Fibroblast of the aortic adventitia (primary cell): ENCODE measurements around the gene NT5C. TPM values are rescaled to one million over a fixed set of nuclear protein-coding genes. Genes with fewer than 3 reads are reported as not detected.
"Not testable (repeated sequence)": the region's sequence is repeated elsewhere in the genome, so short reads cannot be mapped to it uniquely, and the experiment has no call there.

Source experiments
- DNase-seq: peaks from one replicate; pipeline ENCODE4 v3.0.0-alpha.2; 2010; ENCODE audit warnings: low read depth
- H3K4me3 ChIP-seq: 2 replicates; pipeline ENCODE4 v1.5.1; 2011; ENCODE audit warnings: low read depth, mild to moderate bottlenecking, control low read depth, low read length, moderate library complexity
- total RNA-seq: library from RNA; depleted of rRNA; stranded (reverse); fragments of >200 nt; gene quantifications from 2 replicates; pipeline ENCODE4 v1.2.3, GENCODE V29; 2012; ENCODE audit warnings: low replicate concordance
- TF ChIP-seq, protein P1 (sequence below): IDR thresholded peaks from 2 replicates; pipeline ENCODE4 v1.5.1; 2011; ENCODE audit warnings: mild to moderate bottlenecking, low read length, control low read depth, inconsistent platforms; ENCODE audit not compliant: insufficient read depth

Gene NT5C
- total RNA-seq, 1 donor, result 39.8 TPM

DNA sequence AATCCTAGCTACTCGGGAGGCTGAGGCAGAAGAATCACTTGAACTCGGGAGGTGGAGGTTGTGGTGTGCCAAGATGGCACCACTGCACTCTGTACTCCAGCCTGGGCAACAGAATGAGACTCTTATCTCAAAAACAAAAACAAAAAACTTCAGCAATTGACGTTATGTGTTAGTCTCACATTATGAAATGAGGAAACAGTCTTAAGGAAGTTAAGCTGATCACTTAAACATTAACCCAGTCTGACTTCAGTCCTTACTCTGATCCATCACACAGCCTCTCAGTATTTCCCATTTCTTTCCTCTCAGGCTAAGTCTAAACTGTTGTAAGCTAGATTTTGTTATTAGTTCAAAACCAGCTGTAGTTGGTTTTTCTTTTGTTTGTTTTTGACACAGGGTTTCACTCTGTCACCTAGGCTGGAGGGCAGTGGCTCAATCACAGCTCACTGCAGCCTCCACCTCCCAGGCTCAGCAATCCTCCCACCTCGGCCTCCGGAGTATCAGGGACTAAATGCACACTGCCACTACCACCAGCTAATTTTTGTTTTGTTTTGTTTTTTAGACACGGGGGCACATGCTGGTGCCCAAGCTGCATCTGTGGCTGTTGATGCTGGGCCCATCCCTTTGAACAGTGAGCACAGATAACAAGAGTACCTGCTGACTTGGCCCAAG is 16.5 kb upstream of the NT5C start:
- no peak overlapping the region for H3K4me3 ChIP-seq
- TF ChIP-seq, protein P1, sequence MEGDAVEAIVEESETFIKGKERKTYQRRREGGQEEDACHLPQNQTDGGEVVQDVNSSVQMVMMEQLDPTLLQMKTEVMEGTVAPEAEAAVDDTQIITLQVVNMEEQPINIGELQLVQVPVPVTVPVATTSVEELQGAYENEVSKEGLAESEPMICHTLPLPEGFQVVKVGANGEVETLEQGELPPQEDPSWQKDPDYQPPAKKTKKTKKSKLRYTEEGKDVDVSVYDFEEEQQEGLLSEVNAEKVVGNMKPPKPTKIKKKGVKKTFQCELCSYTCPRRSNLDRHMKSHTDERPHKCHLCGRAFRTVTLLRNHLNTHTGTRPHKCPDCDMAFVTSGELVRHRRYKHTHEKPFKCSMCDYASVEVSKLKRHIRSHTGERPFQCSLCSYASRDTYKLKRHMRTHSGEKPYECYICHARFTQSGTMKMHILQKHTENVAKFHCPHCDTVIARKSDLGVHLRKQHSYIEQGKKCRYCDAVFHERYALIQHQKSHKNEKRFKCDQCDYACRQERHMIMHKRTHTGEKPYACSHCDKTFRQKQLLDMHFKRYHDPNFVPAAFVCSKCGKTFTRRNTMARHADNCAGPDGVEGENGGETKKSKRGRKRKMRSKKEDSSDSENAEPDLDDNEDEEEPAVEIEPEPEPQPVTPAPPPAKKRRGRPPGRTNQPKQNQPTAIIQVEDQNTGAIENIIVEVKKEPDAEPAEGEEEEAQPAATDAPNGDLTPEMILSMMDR, result no peak
- DNase-seq, result no peak

DNA sequence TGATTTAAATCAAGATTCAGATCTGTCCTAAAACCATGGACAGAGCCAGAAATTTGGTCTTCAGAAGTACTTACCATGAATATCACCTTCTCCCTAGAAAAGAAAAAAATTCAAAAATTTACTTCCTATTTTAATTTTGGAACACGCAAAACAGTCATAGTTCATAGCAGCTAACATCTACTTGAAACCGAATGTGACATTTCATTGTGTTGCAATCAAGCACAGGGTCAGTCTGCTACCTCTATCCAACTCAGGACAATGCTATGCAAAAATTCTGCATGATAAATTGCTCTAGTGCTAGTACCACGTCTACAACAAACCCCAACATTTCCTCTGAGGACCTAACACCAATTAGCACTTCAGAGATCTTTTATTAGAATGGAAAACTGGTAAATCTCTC is 15.1 kb upstream of the NT5C start:
- TF ChIP-seq, protein P1, result no peak
- no peak overlapping the region for H3K4me3 ChIP-seq
- DNase-seq, result peak; percentile 26

DNA sequence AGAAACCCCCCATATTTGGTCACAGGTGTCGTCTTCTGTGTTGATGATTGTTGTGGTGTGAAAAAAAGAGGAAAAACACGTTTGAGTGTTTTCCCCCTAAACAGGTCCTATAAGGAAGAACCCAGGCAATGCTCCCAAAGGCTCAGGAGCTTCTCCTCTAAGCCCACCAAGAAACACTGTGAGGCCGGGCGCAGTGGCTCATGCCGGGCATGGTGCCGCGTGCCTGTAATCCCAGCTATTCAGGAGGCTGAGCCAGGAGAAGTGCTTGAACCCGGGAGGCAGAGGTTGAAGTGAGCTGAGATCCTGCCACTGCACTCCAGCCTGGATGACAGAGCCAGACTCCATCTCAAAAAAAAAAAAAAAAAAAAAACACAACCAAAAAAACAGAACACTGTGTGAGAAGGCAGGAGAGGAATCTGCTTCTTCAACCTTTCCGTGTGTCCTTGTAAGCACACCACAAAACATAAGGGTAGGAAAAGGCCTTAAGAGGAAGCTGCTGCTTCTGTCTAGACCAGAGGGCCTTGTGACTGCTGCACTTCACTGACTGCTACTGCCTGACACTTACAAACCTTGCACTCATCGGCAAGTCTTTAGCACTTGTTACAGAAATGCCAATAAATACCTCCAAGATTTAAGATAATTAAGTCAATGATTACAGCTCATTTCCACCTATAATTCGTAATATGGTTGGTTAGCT is 13.4 kb upstream of the NT5C start:
- no peak for DNase-seq
- TF ChIP-seq, protein P1, result no peak
- no peak overlapping the region for H3K4me3 ChIP-seq

DNA sequence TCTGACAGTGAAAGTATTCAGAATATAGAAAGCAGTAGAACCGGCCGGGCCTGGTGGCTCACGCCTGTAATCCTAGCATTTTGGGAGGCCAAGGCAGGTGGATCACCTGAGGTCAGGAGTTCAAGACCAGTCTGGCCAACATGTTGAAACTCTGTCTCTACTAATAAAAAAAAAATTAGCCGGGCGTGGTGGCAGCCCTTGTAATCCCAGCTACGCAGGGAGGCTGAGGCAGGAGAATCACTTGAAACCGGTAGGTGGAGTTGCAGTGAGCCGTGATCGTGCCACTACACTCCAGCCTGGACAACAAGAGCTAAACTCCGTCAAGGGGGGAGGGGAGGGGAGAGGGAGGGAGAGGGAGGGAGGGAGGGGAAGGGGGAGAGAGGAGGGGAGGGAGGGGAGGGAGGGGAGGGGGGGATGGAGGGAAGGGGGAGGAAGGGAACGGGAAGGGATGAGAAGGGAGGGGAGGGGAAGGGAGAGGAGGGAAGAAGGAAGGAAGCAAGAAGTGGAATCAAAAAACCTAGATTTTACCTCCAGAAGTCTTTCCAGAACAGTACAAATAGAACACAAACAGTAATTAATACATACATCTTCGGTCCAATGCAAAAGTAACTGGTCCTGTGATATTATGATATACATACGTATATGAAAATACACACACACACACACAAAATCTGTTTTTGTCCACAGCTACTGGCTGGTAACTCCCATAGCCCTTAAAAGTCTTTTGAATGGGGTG is 10.9 kb upstream of the NT5C start:
- H3K4me3 ChIP-seq, result no peak overlapping the region
- no peak for DNase-seq
- TF ChIP-seq, protein P1, result no peak

DNA sequence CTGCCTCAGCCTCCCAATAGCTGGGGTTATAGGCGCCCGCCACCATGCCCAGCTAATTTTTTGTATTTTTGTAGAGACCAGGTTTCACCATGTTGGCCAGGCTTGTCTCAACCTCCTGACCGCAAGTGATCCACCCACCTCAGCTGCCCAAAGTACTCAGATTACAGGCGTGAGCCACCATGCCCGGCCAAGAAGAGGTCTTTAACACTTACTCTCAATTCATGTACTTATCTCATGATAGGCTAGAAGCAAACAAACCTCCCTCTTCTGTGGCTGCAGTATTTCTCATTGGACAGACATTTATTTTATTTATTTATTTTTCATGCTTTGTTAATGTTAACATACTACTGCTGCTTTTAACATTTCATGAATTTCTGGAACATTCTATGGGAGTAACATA is 7.0 kb upstream of the NT5C start:
- no peak for DNase-seq
- H3K4me3 ChIP-seq, result no peak overlapping the region
- TF ChIP-seq, protein P1, result no peak

DNA sequence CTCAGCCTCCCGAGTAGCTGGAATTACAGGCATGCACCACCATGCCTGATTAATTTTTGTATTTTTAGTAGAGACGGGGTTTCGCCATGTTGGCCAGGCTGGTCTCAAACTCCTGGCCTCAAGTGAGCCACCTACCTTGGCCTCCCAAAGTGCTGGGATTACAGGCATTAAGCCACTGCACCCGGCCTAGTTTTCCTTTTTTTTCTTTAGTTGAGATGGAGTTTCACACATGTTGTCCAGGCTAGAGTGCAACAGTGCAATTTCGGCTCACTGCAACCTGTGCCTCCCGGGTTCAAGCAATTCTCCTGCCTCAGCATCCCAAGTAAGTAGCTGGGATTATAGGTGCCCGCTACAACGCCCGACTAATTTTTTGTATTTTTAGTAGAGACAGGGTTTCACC is 6.2 kb upstream of the NT5C start:
- H3K4me3 ChIP-seq, DNase-seq: not testable (repeated sequence)

DNA sequence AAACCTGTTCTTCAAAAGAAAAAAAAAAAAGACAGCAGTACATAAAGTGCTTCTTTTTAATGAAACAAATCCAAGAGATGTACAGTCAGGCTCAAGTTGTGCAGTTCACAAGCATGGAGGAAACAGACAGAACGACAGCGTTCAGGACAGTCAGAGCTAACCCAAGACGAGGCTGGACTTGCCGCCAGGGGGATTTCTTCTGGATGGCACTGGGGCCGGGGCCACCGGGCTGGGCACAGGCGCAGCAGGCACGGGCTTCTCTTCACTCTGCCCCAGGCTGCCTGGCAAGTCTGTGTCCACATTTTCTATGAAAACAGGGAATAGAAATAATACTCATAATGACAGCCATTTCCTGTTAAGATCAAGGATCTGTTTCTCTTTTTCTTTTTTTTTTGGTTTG is 4.4 kb upstream of the NT5C start:
- TF ChIP-seq, protein P1, result no peak
- DNase-seq, result no peak
- no peak overlapping the region for H3K4me3 ChIP-seq
